ENCODE results near the gene CHD5. TPM values are rescaled to one million over a fixed set of nuclear protein-coding genes. Genes with fewer than 3 reads are reported as not detected.

The CHD5 gene
- total RNA-seq, 1 donor from 2014 or later = 0.42 TPM

DNA sequence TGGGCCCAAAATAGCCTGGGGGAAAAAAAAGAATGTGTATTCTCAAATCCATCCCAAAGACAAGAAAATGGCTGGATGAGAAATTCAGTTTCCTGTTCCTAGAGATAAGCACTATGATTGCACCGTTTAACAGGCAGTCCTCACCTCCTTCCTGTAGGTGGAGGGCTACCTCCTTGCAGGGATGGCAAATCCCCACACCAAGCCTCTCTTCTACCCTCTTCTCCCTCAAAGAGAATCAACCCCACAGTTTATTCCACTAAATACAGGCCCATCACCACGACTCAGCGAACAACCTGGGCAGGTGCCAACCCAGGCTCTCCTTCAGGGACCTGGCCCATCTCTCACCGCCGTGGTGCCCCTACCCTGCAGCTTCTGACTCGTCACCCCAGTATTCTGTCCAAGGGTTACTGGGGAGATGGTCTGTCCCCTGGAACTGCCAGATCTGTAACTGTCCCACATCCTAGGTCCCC lies 3.4 kb upstream of the CHD5 start:
- Mint-ChIP-seq H3K4me1 (ENCODE audit: low read depth) (peaks cover 36% of the 10 kb centered on the region), H3K4me3 (ENCODE audit: unreplicated experiment) (no peak overlapping the region), H3K36me3 (ENCODE audit: low read depth) (peaks cover 11% of the 10 kb centered on the region), H3K27me3 (ENCODE audit: low read depth) (peaks cover 6% of the 10 kb centered on the region), H3K9me3 (ENCODE audit: low read depth) (no peaks in the 10 kb centered on the region), H3K27ac (ENCODE audit: unreplicated experiment) (no peak overlapping the region)
- TF ChIP-seq, protein P1, sequence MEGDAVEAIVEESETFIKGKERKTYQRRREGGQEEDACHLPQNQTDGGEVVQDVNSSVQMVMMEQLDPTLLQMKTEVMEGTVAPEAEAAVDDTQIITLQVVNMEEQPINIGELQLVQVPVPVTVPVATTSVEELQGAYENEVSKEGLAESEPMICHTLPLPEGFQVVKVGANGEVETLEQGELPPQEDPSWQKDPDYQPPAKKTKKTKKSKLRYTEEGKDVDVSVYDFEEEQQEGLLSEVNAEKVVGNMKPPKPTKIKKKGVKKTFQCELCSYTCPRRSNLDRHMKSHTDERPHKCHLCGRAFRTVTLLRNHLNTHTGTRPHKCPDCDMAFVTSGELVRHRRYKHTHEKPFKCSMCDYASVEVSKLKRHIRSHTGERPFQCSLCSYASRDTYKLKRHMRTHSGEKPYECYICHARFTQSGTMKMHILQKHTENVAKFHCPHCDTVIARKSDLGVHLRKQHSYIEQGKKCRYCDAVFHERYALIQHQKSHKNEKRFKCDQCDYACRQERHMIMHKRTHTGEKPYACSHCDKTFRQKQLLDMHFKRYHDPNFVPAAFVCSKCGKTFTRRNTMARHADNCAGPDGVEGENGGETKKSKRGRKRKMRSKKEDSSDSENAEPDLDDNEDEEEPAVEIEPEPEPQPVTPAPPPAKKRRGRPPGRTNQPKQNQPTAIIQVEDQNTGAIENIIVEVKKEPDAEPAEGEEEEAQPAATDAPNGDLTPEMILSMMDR (IDR thresholded peaks at IDR 0.05) = peak; percentile 36
- no peak for DNase-seq (ENCODE audit: low spot score)

DNA sequence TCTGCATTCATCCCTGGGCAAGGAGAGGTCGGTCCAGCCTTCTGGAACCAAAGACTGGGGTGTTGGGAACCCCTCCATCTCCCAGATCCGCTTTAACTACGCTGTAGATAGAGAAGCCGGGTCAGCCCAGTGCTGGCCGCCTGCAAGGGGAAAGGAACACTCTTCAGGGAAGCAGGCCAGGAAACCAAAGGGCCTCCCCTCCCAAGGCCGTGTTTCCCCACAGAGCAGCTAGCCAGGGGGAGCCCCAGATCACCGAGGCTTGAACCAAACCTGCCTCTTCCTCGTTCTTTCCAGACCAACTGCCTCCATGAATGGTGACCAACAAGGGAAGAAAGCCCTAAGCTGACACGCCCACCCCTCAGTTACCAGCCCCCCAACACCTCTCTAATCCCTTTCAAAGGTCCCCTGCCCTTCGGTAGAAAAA lies 1.2 kb upstream of the CHD5 start:
- peaks cover 36% of the 10 kb centered on the region for H3K4me1 Mint-ChIP-seq (ENCODE audit: low read depth)
- TF ChIP-seq, protein P1 (IDR thresholded peaks at IDR 0.05) = no peak
- H3K27ac Mint-ChIP-seq (ENCODE audit: unreplicated experiment) = no peak overlapping the region
- DNase-seq (ENCODE audit: low spot score) = no peak
- peaks cover 21% of the 10 kb centered on the region for H3K27me3 Mint-ChIP-seq (ENCODE audit: low read depth)
- H3K4me3 Mint-ChIP-seq (ENCODE audit: unreplicated experiment) = no peak overlapping the region
- peaks cover 9% of the 10 kb centered on the region for H3K36me3 Mint-ChIP-seq (ENCODE audit: low read depth)
- H3K9me3 Mint-ChIP-seq (ENCODE audit: low read depth) = no peaks in the 10 kb centered on the region

DNA sequence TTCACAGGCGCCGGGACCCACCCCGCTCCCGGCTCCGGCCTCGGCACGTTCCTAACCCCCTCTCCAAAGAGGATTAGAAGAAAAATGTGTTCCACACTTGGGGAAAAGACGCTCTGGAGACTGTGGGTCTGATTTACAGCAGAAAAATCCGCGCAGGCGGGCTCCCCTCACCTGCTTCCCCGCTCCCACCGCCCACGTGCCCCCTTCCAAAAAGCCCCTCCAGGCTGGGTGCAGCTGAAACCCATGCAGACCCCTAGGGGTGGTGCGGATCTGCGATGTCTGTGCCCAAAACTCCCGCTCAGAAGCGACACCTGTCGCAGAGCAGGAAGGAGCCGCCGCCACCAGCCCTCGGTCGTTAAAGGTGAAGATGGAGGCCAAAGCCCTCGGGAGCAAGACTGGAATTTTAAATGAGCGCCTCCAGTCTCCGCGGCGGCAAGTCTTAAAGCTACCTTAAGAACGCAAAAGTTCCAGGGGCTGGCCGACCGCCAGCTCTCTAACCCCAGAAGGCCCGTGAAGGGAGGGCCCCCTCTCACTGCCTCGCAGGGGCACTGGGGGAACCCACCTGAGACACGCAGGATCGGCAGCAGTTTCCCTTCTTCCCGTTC lies 688 bp upstream of the CHD5 start:
- Mint-ChIP-seq H3K27me3 (ENCODE audit: low read depth) (peaks cover 21% of the 10 kb centered on the region), H3K4me3 (ENCODE audit: unreplicated experiment) (peak overlapping the region; percentile 19), H3K36me3 (ENCODE audit: low read depth) (peaks cover 5% of the 10 kb centered on the region)

DNA sequence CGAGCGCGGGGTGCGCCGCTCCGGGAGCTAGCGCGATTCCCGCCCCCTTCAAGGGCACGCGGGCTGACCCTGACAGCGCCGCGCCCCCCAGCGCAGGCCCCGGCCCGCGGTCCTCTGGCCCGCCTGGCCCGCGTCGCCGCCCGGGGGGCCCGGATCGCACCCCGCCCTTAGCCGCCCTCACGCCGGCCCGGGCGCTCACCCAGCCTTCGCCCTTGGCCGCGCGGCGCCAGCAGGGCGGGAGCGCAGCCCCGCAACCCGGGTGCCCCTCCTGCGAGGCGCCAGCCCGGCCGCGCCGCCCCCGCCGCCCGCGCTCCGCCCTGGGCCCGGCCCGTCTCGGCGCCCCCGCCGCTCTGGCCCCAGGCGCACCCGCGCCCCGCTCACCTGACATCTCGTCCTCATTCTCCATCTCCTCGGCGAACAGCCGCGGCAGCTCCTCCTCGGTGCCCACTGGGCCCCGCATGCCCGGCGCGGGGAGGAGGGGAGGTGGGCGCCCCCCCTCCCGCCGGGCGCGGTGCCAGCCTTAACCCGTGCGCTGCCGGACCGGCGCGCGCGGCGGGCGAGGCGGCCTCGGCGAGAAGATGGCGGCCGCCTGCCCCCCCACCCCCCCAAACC lies 451 bp downstream of the CHD5 start:
- TF ChIP-seq, protein P1 (IDR thresholded peaks at IDR 0.05) = no peak
- no peaks in the 10 kb centered on the region for H3K9me3 Mint-ChIP-seq (ENCODE audit: low read depth)
- H3K27me3 Mint-ChIP-seq (ENCODE audit: low read depth) = peaks cover 21% of the 10 kb centered on the region
- peaks cover 23% of the 10 kb centered on the region for H3K4me1 Mint-ChIP-seq (ENCODE audit: low read depth)
- peaks cover 3% of the 10 kb centered on the region for H3K36me3 Mint-ChIP-seq (ENCODE audit: low read depth)
- H3K27ac Mint-ChIP-seq (ENCODE audit: unreplicated experiment) = no peak overlapping the region
- DNase-seq (ENCODE audit: low spot score) = no peak
- no peak overlapping the region for H3K4me3 Mint-ChIP-seq (ENCODE audit: unreplicated experiment)

More for the DNA sequence above, 688 bp upstream of the CHD5 start:
- Mint-ChIP-seq H3K9me3 (ENCODE audit: low read depth) (no peaks in the 10 kb centered on the region), H3K4me1 (ENCODE audit: low read depth) (peaks cover 34% of the 10 kb centered on the region), H3K27ac (ENCODE audit: unreplicated experiment) (no peak overlapping the region)
- TF ChIP-seq, protein P1 (IDR thresholded peaks at IDR 0.05) = no peak
- DNase-seq (ENCODE audit: low spot score) = no peak

DNA sequence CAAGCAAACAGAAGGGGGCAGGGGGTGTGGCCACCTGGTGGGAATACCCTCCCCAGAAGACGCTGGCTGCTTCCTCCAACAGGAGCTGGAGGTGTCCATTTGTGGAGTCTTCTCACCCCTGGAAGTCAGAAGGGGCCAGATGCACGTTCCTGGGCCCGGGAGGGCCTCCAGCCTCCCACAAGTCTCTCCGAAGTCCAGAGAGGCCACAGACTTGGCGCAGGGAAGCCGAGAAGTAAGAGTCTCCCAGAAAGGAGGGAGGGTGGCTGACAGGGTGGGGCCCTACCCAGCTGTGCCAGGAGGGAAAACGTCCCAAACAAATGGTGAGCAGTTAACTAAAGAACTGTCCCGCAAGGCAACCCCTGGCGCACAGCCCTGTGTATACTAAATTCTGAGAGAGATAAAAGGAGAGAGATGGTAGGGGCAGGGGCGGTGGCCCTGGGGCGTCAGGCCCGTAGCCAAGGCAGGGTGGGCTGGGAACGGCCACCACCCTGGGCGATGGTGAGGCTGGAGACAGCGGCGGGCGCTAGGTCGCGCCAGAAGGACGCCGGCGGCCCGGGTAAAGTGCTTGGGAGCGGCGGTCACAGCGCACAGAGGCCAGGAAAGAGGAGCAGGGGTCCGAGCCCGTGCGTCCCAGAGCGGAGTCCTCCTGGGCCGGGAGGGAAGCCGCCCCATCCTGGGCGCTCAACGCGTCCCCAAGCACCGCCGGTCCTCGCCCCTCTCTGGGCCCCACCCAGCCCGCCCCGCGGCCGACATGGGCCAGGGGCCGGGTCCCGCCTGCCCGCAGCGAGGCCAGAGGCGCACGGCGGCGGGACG lies 1.2 kb downstream of the CHD5 start:
- no peaks in the 10 kb centered on the region for H3K9me3 Mint-ChIP-seq (ENCODE audit: low read depth)
- peak overlapping the region; percentile 60 for H3K4me3 Mint-ChIP-seq (ENCODE audit: unreplicated experiment)
- peaks cover 23% of the 10 kb centered on the region for H3K4me1 Mint-ChIP-seq (ENCODE audit: low read depth)
- H3K27ac Mint-ChIP-seq (ENCODE audit: unreplicated experiment) = no peak overlapping the region
- H3K27me3 Mint-ChIP-seq (ENCODE audit: low read depth) = peaks cover 21% of the 10 kb centered on the region
- DNase-seq (ENCODE audit: low spot score) = no peak
- H3K36me3 Mint-ChIP-seq (ENCODE audit: low read depth) = no peaks in the 10 kb centered on the region
- TF ChIP-seq, protein P1 (IDR thresholded peaks at IDR 0.05) = no peak

All from chondrocyte (in vitro differentiated cells).